GM19452 (cell line): ENCODE results near the gene TCF12.
"Not testable (repeated sequence)": the region's sequence is repeated elsewhere in the genome, so short reads cannot be mapped to it uniquely, and the experiment has no call there.

Experiments
- ATAC-seq: cut with Tn5 transposase; IDR thresholded peaks from one replicate; pipeline ENCODE4 v1.9.1; 2021; ENCODE audit not compliant: unreplicated experiment

Gene TCF12

GRCh38 chr15:56944485-56944884 lies 26.0 kb downstream of the TCF12 start:
- no peak for ATAC-seq

- no peak for ATAC-seq
Measured at GRCh38 chr15:56946150-56946549, 27.7 kb downstream of the TCF12 start.

- no peak for ATAC-seq
Measured at GRCh38 chr15:56948000-56948763, 29.7 kb downstream of the TCF12 start.

- ATAC-seq: no peak
Measured at GRCh38 chr15:56948764-56949101, 30.3 kb downstream of the TCF12 start.

GRCh38 chr15:56950979-56951378 lies 32.5 kb downstream of the TCF12 start:
- ATAC-seq: peak; percentile 91

- no peak for ATAC-seq
Measured at GRCh38 chr15:56953790-56954189, 35.3 kb downstream of the TCF12 start.

- not testable (repeated sequence) for ATAC-seq
Measured at GRCh38 chr15:56955011-56955410, 36.6 kb downstream of the TCF12 start.

GRCh38 chr15:56956538-56956937 lies 38.1 kb downstream of the TCF12 start:
- ATAC-seq: no peak

GRCh38 chr15:56957812-56958406 lies 39.5 kb downstream of the TCF12 start:
- ATAC-seq: no peak

GRCh38 chr15:56959318-56959648 lies 40.8 kb downstream of the TCF12 start:
- no peak for ATAC-seq

GRCh38 chr15:56960116-56960515 lies 41.7 kb downstream of the TCF12 start:
- no peak for ATAC-seq

- no peak for ATAC-seq
Measured at GRCh38 chr15:56963126-56963525, 44.7 kb downstream of the TCF12 start.

GRCh38 chr15:56963710-56964109 lies 45.3 kb downstream of the TCF12 start:
- no peak for ATAC-seq

- ATAC-seq: no peak
Measured at GRCh38 chr15:56964182-56964581, 45.7 kb downstream of the TCF12 start.

GRCh38 chr15:56965231-56966013 lies 47.0 kb downstream of the TCF12 start:
- ATAC-seq: no peak

- no peak for ATAC-seq
Measured at GRCh38 chr15:56967336-56967735, 48.9 kb downstream of the TCF12 start.

- no peak for ATAC-seq
Measured at GRCh38 chr15:56968256-56968655, 49.8 kb downstream of the TCF12 start.

GRCh38 chr15:56968821-56969220 lies 50.4 kb downstream of the TCF12 start:
- ATAC-seq: no peak

- no peak for ATAC-seq
Measured at GRCh38 chr15:56969265-56969895, 50.9 kb downstream of the TCF12 start.

- no peak for ATAC-seq
Measured at GRCh38 chr15:56971571-56971970, 53.1 kb downstream of the TCF12 start.

- ATAC-seq: no peak
Measured at GRCh38 chr15:56972016-56972415, 53.6 kb downstream of the TCF12 start.

- ATAC-seq: no peak
Measured at GRCh38 chr15:56972426-56972825, 54.0 kb downstream of the TCF12 start.
